Type B pancreatic cell (in vitro differentiated cells): Measurements from ENCODE around the gene DACT1. TPM values are rescaled to one million over a fixed set of nuclear protein-coding genes. Genes with fewer than 3 reads are reported as not detected.

Experiments
- DNase-seq: peaks from one replicate; pipeline ENCODE4 v3.0.0; 2021; ENCODE audit warnings: mixed read lengths; ENCODE audit not compliant: unreplicated experiment; ENCODE audit errors: extremely low spot score
- H3K27ac Mint-ChIP-seq: 2 replicates; pipeline ENCODE4 v1.8.0; 2021; ENCODE audit warnings: mild to moderate bottlenecking, mixed read lengths
- H3K27me3 Mint-ChIP-seq: 2 replicates; pipeline ENCODE4 v1.8.0; 2021; ENCODE audit warnings: mixed read lengths
- H3K36me3 Mint-ChIP-seq: 2 replicates; pipeline ENCODE4 v1.8.0; 2021; ENCODE audit warnings: mixed read lengths
- H3K4me1 Mint-ChIP-seq: one replicate; pipeline ENCODE4 v1.8.0; 2021; ENCODE audit warnings: mixed read lengths; ENCODE audit not compliant: unreplicated experiment
- H3K4me3 Mint-ChIP-seq: 2 replicates; pipeline ENCODE4 v1.8.0; 2021; ENCODE audit warnings: mild to moderate bottlenecking, mixed read lengths
- H3K9me3 Mint-ChIP-seq: 2 replicates; pipeline ENCODE4 v1.8.0; 2021; ENCODE audit warnings: mixed read lengths
- CTCF ChIP-seq: fragments of 200-600 bp; sonication (generic); conservative IDR thresholded peaks from 2 replicates; pipeline ENCODE4 v1.5.0; 2021; ENCODE audit warnings: antibody characterized with exemption, mild to moderate bottlenecking
- total RNA-seq: library from RNA; stranded (reverse); gene quantifications from 2 replicates; pipeline ENCODE4 v1.2.1, GENCODE V29; 2021; ENCODE audit warnings: low replicate concordance

Gene DACT1
- total RNA-seq, 1 donor from 2014 or later: 29.7 TPM

DNA sequence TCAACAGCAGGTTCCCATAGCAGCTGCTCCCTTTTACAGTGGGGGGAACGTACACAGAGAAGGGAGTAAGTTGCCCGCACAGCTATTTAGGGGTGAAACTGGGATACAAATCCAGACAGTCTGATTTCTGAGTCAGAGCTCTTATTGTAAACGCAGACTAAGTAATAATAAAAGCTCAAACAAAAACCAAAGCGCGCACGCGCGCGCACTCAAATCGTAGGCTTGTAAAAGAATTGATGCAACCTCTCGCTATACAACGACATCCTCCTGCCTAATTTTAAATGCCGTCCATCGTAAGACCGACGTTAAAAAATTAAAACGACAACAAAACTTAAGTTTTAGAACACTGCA, 747 bp upstream of the DACT1 start:
- no peak for TF ChIP-seq CTCF
- H3K27ac Mint-ChIP-seq: peak overlapping the region; percentile 94
- peaks cover 51% of the 10 kb centered on the region for H3K4me1 Mint-ChIP-seq
- no peak for DNase-seq
- peaks cover 11% of the 10 kb centered on the region for H3K36me3 Mint-ChIP-seq
- peak overlapping the region; percentile 93 for H3K4me3 Mint-ChIP-seq
- no peaks in the 10 kb centered on the region for H3K9me3 Mint-ChIP-seq
- H3K27me3 Mint-ChIP-seq: peaks cover 57% of the 10 kb centered on the region

DNA sequence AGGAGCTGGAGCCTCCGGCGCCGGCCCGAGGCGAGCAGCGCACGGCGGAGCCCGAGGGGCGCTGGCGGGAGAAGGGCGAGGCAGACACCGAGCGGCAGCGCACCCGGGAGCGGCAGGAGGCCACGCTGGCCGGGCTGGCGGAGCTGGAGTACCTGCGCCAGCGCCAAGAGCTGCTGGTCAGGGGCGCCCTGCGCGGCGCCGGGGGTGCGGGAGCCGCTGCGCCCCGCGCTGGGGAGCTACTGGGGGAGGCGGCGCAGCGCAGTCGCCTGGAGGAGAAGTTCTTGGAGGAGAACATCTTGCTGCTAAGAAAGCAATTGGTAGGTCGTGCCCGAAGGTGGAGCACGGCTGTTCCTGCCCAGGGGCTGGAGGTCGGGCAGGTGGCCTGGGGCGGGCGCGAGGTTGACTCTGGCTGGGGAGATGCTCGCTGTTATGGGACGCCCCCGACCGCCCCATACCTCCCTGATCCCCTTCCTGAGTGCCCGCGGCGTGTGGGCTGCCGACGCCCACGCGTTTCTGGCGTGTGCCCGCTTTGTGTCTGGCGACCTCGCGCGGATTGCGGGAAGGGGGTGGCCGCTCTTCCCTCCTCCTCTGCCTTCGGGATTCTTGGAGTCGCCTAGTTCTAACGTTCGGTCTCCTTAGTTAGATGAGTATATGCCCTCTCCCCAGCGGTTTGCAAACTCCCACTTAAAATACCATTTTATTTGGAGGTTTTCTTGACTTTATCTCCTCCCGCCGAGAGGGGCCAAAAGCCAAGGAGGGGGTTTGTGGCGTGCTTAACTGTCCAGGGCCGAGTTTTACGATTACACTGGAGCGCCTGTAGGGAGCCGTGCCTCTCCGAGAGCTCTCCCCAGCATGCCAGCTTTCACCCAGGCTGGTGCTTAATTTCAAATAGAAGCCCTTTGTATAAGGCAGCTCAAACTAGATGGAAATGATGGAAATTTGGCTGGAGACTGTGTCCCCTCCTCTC, 752 bp downstream of the DACT1 start:
- TF ChIP-seq CTCF: peak; percentile 36
- H3K27me3 Mint-ChIP-seq: peaks cover 53% of the 10 kb centered on the region
- peaks cover 20% of the 10 kb centered on the region for H3K36me3 Mint-ChIP-seq
- H3K27ac Mint-ChIP-seq: peak overlapping the region; percentile 79
- H3K4me3 Mint-ChIP-seq: peak overlapping the region; percentile 89
- H3K9me3 Mint-ChIP-seq: no peaks in the 10 kb centered on the region
- no peak for DNase-seq
- H3K4me1 Mint-ChIP-seq: peaks cover 61% of the 10 kb centered on the region

GRCh38 chr14:58639198-58639565, 1.4 kb downstream of the DACT1 start:
- H3K9me3 Mint-ChIP-seq: no peaks in the 10 kb centered on the region
- peaks cover 24% of the 10 kb centered on the region for H3K36me3 Mint-ChIP-seq
- H3K4me1 Mint-ChIP-seq: peaks cover 62% of the 10 kb centered on the region
- H3K27me3 Mint-ChIP-seq: peaks cover 48% of the 10 kb centered on the region
- H3K4me3 Mint-ChIP-seq: peak overlapping the region; percentile 89
- H3K27ac Mint-ChIP-seq: peak overlapping the region; percentile 79
- DNase-seq: no peak
- peak; percentile 5 for TF ChIP-seq CTCF

GRCh38 chr14:58639842-58640484, 2.2 kb downstream of the DACT1 start:
- peak; percentile 75 for TF ChIP-seq CTCF
- no peaks in the 10 kb centered on the region for H3K9me3 Mint-ChIP-seq
- H3K36me3 Mint-ChIP-seq: peaks cover 24% of the 10 kb centered on the region
- H3K4me1 Mint-ChIP-seq: peaks cover 54% of the 10 kb centered on the region
- DNase-seq: no peak
- peaks cover 41% of the 10 kb centered on the region for H3K27me3 Mint-ChIP-seq
- peak overlapping the region; percentile 79 for H3K27ac Mint-ChIP-seq
- H3K4me3 Mint-ChIP-seq: peak overlapping the region; percentile 89

DNA sequence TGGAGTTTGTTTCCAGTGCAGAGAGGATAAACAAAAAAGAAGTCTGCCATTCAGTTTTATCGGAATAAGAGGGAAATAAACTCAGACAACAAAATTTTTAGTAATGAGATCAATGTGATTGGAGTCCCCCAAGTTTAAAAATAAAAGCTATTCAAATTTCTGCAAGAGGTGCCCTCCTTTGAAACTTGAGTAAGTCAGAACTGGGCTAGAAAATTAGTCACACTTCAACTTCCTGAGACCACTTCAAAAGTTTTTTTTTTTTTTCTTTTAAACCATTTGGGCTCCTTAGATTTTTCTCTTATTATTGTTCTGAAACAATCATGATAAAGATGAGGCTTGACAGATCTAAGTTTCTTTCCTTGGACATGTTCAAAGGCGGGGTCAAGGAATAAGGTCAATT, 3.2 kb downstream of the DACT1 start:
- Mint-ChIP-seq H3K27me3 (peaks cover 35% of the 10 kb centered on the region), H3K36me3 (peaks cover 30% of the 10 kb centered on the region), H3K4me1 (peaks cover 47% of the 10 kb centered on the region), H3K4me3 (peak overlapping the region; percentile 89), H3K9me3 (no peaks in the 10 kb centered on the region), H3K27ac (no peak overlapping the region)
- no peak for TF ChIP-seq CTCF
- DNase-seq: no peak
